K562 (cell line): ENCODE data around the gene NR1H2. TPM values are rescaled to one million over a fixed set of nuclear protein-coding genes. Genes with fewer than 3 reads are reported as not detected.
A peak's percentile ranks its signal among the peaks of the same experiment; 100 is the strongest.

ENCODE experiments used
- ATAC-seq: fragments of 200-7000 bp; cut with Tn5 transposase; 3 replicates; pipeline ENCODE4 v1.9.1; 2020; ENCODE audit warnings: moderate library complexity
- BruUV-seq: library from RNA; stranded (reverse); fragments of 400-500 nt; replicated peaks from 2 replicates; lab custom pipeline; 2021; lab: Mats Ljungman, UMichigan
- CTCF ChIA-PET: fragments of 300-600 bp; formaldehyde crosslinking; extraction: SDS; loops from one replicate; lab custom pipeline; 2021; ENCODE audit warnings: low intra/inter-chr PET ratio; lab: Yijun Ruan, JAX
- POLR2A ChIA-PET: fragments of 300-600, 350-650 bp; sonication (Branson Sonifier 250); formaldehyde crosslinking; extraction: SDS; loops from one replicate; lab custom pipeline; 2021; ENCODE audit warnings: antibody characterized with exemption, inconsistent platforms; lab: Yijun Ruan, JAX
- DNase-seq, 4 experiments: peaks; one replicate each; pipeline versions ENCODE4 v3.0.0 to v3.0.0-alpha.2; 2011 to 2018; ENCODE audit warnings: low spot score in 3 of 4, mixed read lengths in 3 of 4; ENCODE audit errors: extremely low read depth in 1 of 4
- FAIRE-seq: peaks from 2 replicates; lab custom pipeline; 2011; peaks lifted over from hg19 to GRCh38; lab: Jason Lieb, UNC
- H2AFZ ChIP-seq: 2 replicates; pipeline ENCODE4 v1.6.0; 2011; ENCODE audit warnings: low read depth, low read length, control low read depth, inconsistent platforms
- H3K27ac ChIP-seq: fragments of 200-600 bp; 3 replicates; pipeline ENCODE4 v1.8.0; 2011; ENCODE audit warnings: low read depth, mild to moderate bottlenecking, control low read depth, inconsistent platforms, low read length, moderate library complexity, mixed read lengths; ENCODE audit errors: extremely low read depth
- H3K27me3 ChIP-seq, 2 experiments: fragments of 300-600 bp in 1 of 2; 2 replicates in 1 of 2; 3 replicates in 1 of 2; pipeline versions ENCODE4 v1.6.0 to v1.8.0; 2011; ENCODE audit warnings: inconsistent platforms in 2 of 2, low read length in 2 of 2, mild to moderate bottlenecking in 1 of 2, mixed read lengths in 1 of 2, moderate library complexity in 1 of 2; ENCODE audit not compliant: control insufficient read depth in 2 of 2, insufficient read depth in 2 of 2
- H3K36me3 ChIP-seq: fragments of 300-600 bp; 3 replicates; pipeline ENCODE4 v1.8.0; 2011; ENCODE audit warnings: mild to moderate bottlenecking, low read length, inconsistent platforms; ENCODE audit not compliant: control insufficient read depth, insufficient read depth
- H3K4me1 ChIP-seq, 2 experiments: fragments of 200-600 bp in 1 of 2; replicated peaks in 1 of 2; 2 replicates in 1 of 2; 3 replicates in 1 of 2; pipeline versions ENCODE4 v1.5.1 to v1.8.0; 2011; ENCODE audit warnings: inconsistent platforms in 2 of 2, low read length in 2 of 2, mild to moderate bottlenecking in 1 of 2, mixed read lengths in 1 of 2, moderate library complexity in 1 of 2; ENCODE audit not compliant: control insufficient read depth in 2 of 2, insufficient read depth in 2 of 2
- H3K4me2 ChIP-seq: 2 replicates; pipeline ENCODE4 v1.6.1; 2011; ENCODE audit warnings: low read length, control low read depth, inconsistent platforms, mixed read lengths; ENCODE audit not compliant: insufficient read depth
- H3K4me3 ChIP-seq: fragments of 200-600 bp; sonication (generic), shearing (Covaris generic); 2 replicates; pipeline ENCODE4 v1.5.1; 2016; ENCODE audit warnings: control low read depth, inconsistent platforms
- H3K79me2 ChIP-seq: fragments of 200-600 bp; 3 replicates; pipeline ENCODE4 v1.8.0; 2011; ENCODE audit warnings: low read length, inconsistent platforms; ENCODE audit not compliant: control insufficient read depth, insufficient read depth
- H3K9ac ChIP-seq, 2 experiments: 2 replicates each; pipeline versions ENCODE4 v1.6.0 to v1.6.1; 2011; ENCODE audit warnings: low read depth in 2 of 2, low read length in 2 of 2, control low read depth in 1 of 2, inconsistent platforms in 1 of 2, mild to moderate bottlenecking in 1 of 2, mixed read lengths in 1 of 2; ENCODE audit not compliant: insufficient read depth in 1 of 2
- H3K9me1 ChIP-seq: one replicate; pipeline ENCODE4 v1.6.0; 2011; ENCODE audit warnings: inconsistent platforms, mild to moderate bottlenecking, low read length, moderate library complexity; ENCODE audit not compliant: control insufficient read depth, insufficient read depth
- H3K9me3 ChIP-seq: replicated peaks from 2 replicates; pipeline ENCODE4 v1.5.1; 2011; ENCODE audit warnings: low read depth, low read length, inconsistent platforms; ENCODE audit not compliant: control insufficient read depth, insufficient read depth
- H4K20me1 ChIP-seq: replicated peaks from 2 replicates; pipeline ENCODE4 v1.6.1; 2011; ENCODE audit warnings: low read length, inconsistent platforms, mixed read lengths; ENCODE audit not compliant: control insufficient read depth, insufficient read depth
- TCF3 ChIP-seq: sonication (generic); formaldehyde crosslinking; IDR thresholded peaks from 2 replicates; pipeline ENCODE4 v1.4.0; 2020; ENCODE audit warnings: mild to moderate bottlenecking, missing genetic modification reagents
- XRCC3 ChIP-seq: fragments of 450-650 bp; IDR thresholded peaks from 2 replicates; pipeline ENCODE4 v1.6.1; 2017; ENCODE audit warnings: mild to moderate bottlenecking, moderate library complexity
- ZNF436 ChIP-seq: fragments of 250-450, 450-650 bp; sonication (Bioruptor Pico); formaldehyde crosslinking; IDR thresholded peaks from 2 replicates; pipeline ENCODE4 v1.7.0; 2020; ENCODE audit warnings: mild to moderate bottlenecking
- WGBS: fragments of 100-300 bp; shearing (Covaris generic); methylation state at CpG from one replicate; pipeline ENCODE4 v1.1.6; 2016; ENCODE audit warnings: low coverage, mixed read lengths; ENCODE audit not compliant: insufficient coverage; ENCODE audit errors: missing lambda C conversion rate; 5-methylcytosine and 5-hydroxymethylcytosine counted together
- in situ Hi-C: fragments of 300-500 bp; cut with MboI; formaldehyde crosslinking; loops from 4 replicates; pipeline ENCODE4 v1.15.0; 2018; ENCODE audit warnings: inconsistent platforms, mixed read lengths
- intact Hi-C: fragments of 100-400 bp; cut with micrococcal nuclease; formaldehyde crosslinking; loops from 2 replicates; pipeline ENCODE4 v1.14.2; 2022
- polyA plus RNA-seq, 8 experiments: library from polyadenylated mRNA; depleted of rRNA in 4 of 8; stranded (reverse) in 5 of 8; unstranded in 3 of 8; fragments of >200 nt; fragmentation: Nextera tagmentation in 2 of 8; fragmentation: Illumina TruSeq in 1 of 8; extraction: Ambion mirVana in 2 of 8; extraction: Trizol in 1 of 8; gene quantifications; 2 replicates each; pipeline versions ENCODE4 v1.2.1 to v1.2.3, GENCODE V29; 2011 to 2014; ENCODE audit warnings: inconsistent platforms in 1 of 8, missing spikeins in 1 of 8
- total RNA-seq, 7 experiments: library from RNA; depleted of rRNA in 6 of 7; stranded (reverse); fragments of >200 nt in 6 of 7; fragmentation: Illumina TruSeq in 2 of 7; extraction: Trizol in 2 of 7; gene quantifications; 2 replicates each; pipeline versions ENCODE4 v1.2.1 to v1.2.3, GENCODE V29; 2011 to 2021; ENCODE audit warnings: low replicate concordance in 1 of 7

NR1H2 gene
- total and polyA plus RNA-seq, 9 of the 15 experiments (the other 6 are each of a cell fraction or from before 2014, with no cell fraction given): 0.11 to 73.8 (median 24.0) TPM

- peak overlapping the region in 1 of 2 experiments; percentile 94; a peak in 2 of 4 replicates for H3K9ac ChIP-seq
- H3K9me1 ChIP-seq: peaks cover 3% of the 10 kb centered on the region
- H4K20me1 ChIP-seq: peaks cover 44% of the 10 kb centered on the region
- H3K4me3 ChIP-seq: peak overlapping the region; percentile 44
- peaks cover 11% of the 10 kb centered on the region; the same call in 1 of the 3 replicates for H3K36me3 ChIP-seq
- no peak overlapping the region for H3K27ac ChIP-seq
- peak overlapping the region; percentile 78 for H3K4me2 ChIP-seq
- intact Hi-C loops: loop anchor here (5.0 kb wide), 1 partner anchor 60 kb away; no protein-coding TSS in a partner anchor
- peaks cover 36 to 74% of the 10 kb centered on the region in 2 experiments for H3K4me1 ChIP-seq
- no peak overlapping the region for H2AFZ ChIP-seq
- ChIA-PET POLR2A (no interaction called here), CTCF (interaction anchor here (1.1 to 1.8 kb wide), 4 partner anchors 63 to 180 kb away, joined by 5 to 8 read pairs (median 6); no protein-coding TSS in a partner anchor)
- 6% methylated on average over 10 of the region's 20 CpGs for WGBS
- DNase-seq: no peak
- BruUV-seq: no TSS peak
- H3K79me2 ChIP-seq: peaks cover 27% of the 10 kb centered on the region
- FAIRE-seq: no peak
- H3K27me3 ChIP-seq: no peaks in the 10 kb centered on the region
- in situ Hi-C loops: no loop called here
- TF ChIP-seq ZNF436 (CRISPR knock-in tag) (no peak), XRCC3 (no peak), TCF3 (CRISPR knock-in tag) (no peak)
- TF ChIP-seq, all 486 proteins: peak for 0
- H3K9me3 ChIP-seq: no peaks in the 10 kb centered on the region
- ATAC-seq: no peak
These were observed 48.6 kb upstream of the NR1H2 start for GRCh38 chr19:50327461-50328223.
